Tibial artery (tissue), 4 donors: ENCODE data around the gene AHRR.
A peak's percentile ranks its signal among the peaks of the same experiment; 100 is the strongest.

Source experiments
- DNase-seq, 2 donors: peaks; one replicate each; pipeline ENCODE4 v3.0.0-alpha.2; 2019
- H3K27ac ChIP-seq, 2 donors: fragments of 200-600 bp; sonication (generic) in 1 of 2; 1 replicate in 1 of 2; 2 replicates in 1 of 2; pipeline ENCODE4 v1.5.1; 2018 to 2019; ENCODE audit warnings: mild to moderate bottlenecking in 1 of 2
- H3K27me3 ChIP-seq, 2 donors: fragments of 200-600 bp; sonication (generic) in 1 of 2; one replicate each; pipeline versions ENCODE4 v1.5.1 to v1.6.0; 2016 to 2019
- H3K36me3 ChIP-seq, 3 donors: fragments of 200-600 bp; sonication (generic) in 2 of 3; one replicate each; pipeline ENCODE4 v1.5.1; 2016 to 2019; ENCODE audit warnings: mild to moderate bottlenecking in 2 of 3
- H3K4me1 ChIP-seq, 4 donors: fragments of 200-600 bp; sonication (generic) in 2 of 4; 1 replicate in 3 of 4; 2 replicates in 1 of 4; pipeline ENCODE4 v1.5.1; 2016 to 2019
- H3K4me3 ChIP-seq, 2 donors: fragments of 200-600 bp; sonication (generic) in 1 of 2; 1 replicate in 1 of 2; 2 replicates in 1 of 2; pipeline ENCODE4 v1.5.1; 2018 to 2019; ENCODE audit warnings: mild to moderate bottlenecking in 2 of 2
- H3K9me3 ChIP-seq, 3 donors: fragments of 200-600 bp; sonication (generic) in 1 of 3; one replicate each; pipeline ENCODE4 v1.5.1; 2016 to 2019
- CTCF ChIP-seq, 2 experiments: fragments of 200-600 bp in 1 of 2; fragments of 450-650 bp in 1 of 2; IDR thresholded peaks; one replicate each; pipeline ENCODE4 v1.5.1; 2017 to 2019; ENCODE audit warnings: antibody characterized with exemption in 2 of 2, mild to moderate bottlenecking in 1 of 2, moderate library complexity in 1 of 2
- intact Hi-C: fragments of 100-400 bp; cut with DNase I; formaldehyde crosslinking; loops from one replicate; pipeline ENCODE4 v1.15.0; 2023; ENCODE audit warnings: low total_unique reads

AHRR gene

GRCh38 chr5:371811-372555 lies 50.5 kb downstream of the AHRR start:
- Histone ChIP-seq H3K4me3 (no peak overlapping the region), H3K36me3 (no peaks in the 10 kb centered on the region), H3K4me1 (peaks cover 0 to 16% (median 9%) of the 10 kb centered on the region in 4 donors), H3K9me3 (no peaks in the 10 kb centered on the region), H3K27ac (no peak overlapping the region), H3K27me3 (peaks cover 0 to 46% of the 10 kb centered on the region in 2 donors)
- peak in 1 of 2 donors; percentile 48 for DNase-seq
- intact Hi-C loops, result no loop called here
- no peak for TF ChIP-seq CTCF (IDR thresholded peaks at IDR 0.05)

GRCh38 chr5:372556-372995 lies 51.1 kb downstream of the AHRR start:
- H3K9me3 ChIP-seq, result no peaks in the 10 kb centered on the region
- H3K4me3 ChIP-seq, result no peak overlapping the region
- no peak overlapping the region for H3K27ac ChIP-seq
- intact Hi-C loops, result no loop called here
- peaks cover 0 to 16% (median 9%) of the 10 kb centered on the region in 4 donors for H3K4me1 ChIP-seq
- no peaks in the 10 kb centered on the region for H3K36me3 ChIP-seq
- H3K27me3 ChIP-seq, result peaks cover 0 to 46% of the 10 kb centered on the region in 2 donors
- no peak for TF ChIP-seq CTCF (IDR thresholded peaks at IDR 0.05)
- DNase-seq, result peak in 1 of 2 donors; percentile 53

GRCh38 chr5:372996-373709 lies 51.6 kb downstream of the AHRR start:
- peak overlapping the region; percentile 17 to 24 for H3K4me3 ChIP-seq
- H3K27me3 ChIP-seq, result peaks cover 0 to 46% of the 10 kb centered on the region in 2 donors
- H3K9me3 ChIP-seq, result no peaks in the 10 kb centered on the region
- DNase-seq, result peak in 1 of 2 donors; percentile 62
- TF ChIP-seq CTCF (IDR thresholded peaks at IDR 0.05), result no peak
- intact Hi-C loops, result no loop called here
- H3K36me3 ChIP-seq, result no peaks in the 10 kb centered on the region
- H3K4me1 ChIP-seq, result peaks cover 0 to 16% (median 9%) of the 10 kb centered on the region in 4 donors
- no peak overlapping the region for H3K27ac ChIP-seq

- H3K9me3 ChIP-seq, result no peaks in the 10 kb centered on the region
- peaks cover 0 to 16% (median 9%) of the 10 kb centered on the region in 4 donors for H3K4me1 ChIP-seq
- intact Hi-C loops, result no loop called here
- no peaks in the 10 kb centered on the region for H3K36me3 ChIP-seq
- no peak overlapping the region for H3K27ac ChIP-seq
- no peak for TF ChIP-seq CTCF (IDR thresholded peaks at IDR 0.05)
- peak in 1 of 2 donors; percentile 63 for DNase-seq
- H3K27me3 ChIP-seq, result peaks cover 0 to 46% of the 10 kb centered on the region in 2 donors
- H3K4me3 ChIP-seq, result peak overlapping the region; percentile 17 to 24
Measured at GRCh38 chr5:373710-374602, 52.4 kb downstream of the AHRR start.

- Histone ChIP-seq H3K27ac (no peak overlapping the region), H3K9me3 (no peaks in the 10 kb centered on the region), H3K36me3 (no peaks in the 10 kb centered on the region), H3K4me3 (no peak overlapping the region), H3K27me3 (peaks cover 0 to 46% of the 10 kb centered on the region in 2 donors), H3K4me1 (peaks cover 0 to 16% (median 9%) of the 10 kb centered on the region in 4 donors)
- DNase-seq, result peak in 1 of 2 donors; percentile 49
- TF ChIP-seq CTCF (IDR thresholded peaks at IDR 0.05), result no peak
- intact Hi-C loops, result no loop called here
Measured at GRCh38 chr5:374631-375335, 53.3 kb downstream of the AHRR start.
